ENCODE results near the gene ERC2. TPM values are rescaled to one million over a fixed set of nuclear protein-coding genes. Genes with fewer than 3 reads are reported as not detected.

ERC2 gene
- total and polyA plus RNA-seq, 2 of the 8 experiments (the other 6 are each of a cell fraction or from before 2014, with no cell fraction given): 16.4 to 22.8 TPM

DNA sequence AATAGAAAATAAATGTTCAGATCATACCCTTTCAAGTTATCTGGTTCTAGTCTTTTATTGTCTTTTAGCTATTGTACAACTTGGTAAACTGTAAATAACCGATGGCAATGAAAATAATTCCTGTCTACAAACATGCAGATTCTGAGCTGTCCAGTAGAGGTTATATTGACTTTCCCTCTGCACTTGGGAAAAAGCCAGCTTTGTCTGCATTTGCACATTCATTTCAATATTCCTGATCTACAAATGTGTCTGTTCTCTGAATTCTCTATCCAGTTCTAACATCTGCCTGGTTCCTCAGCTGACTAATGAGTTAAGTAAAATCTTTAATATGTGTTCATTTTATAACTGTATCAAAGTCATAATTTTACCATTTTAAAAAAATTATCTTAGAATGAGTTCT, 408.5 kb downstream of the ERC2 start:
- Histone ChIP-seq H4K20me1 (replicated peaks in 1 of 2; ENCODE audit: control insufficient read depth in 1 of 2, insufficient read depth in 2 of 2, low read length in 2 of 2) (no peaks in the 10 kb centered on the region), H4K5ac (ENCODE audit: insufficient read length, low read depth, low read length) (no peak overlapping the region), H3K27ac (ENCODE audit: low read depth, low read length) (no peak overlapping the region), H3K36me3 (ENCODE audit: control insufficient read depth in 2 of 4, insufficient read depth in 4 of 4, low read length in 3 of 4) (no peaks in the 10 kb centered on the region), H2BK12ac (ENCODE audit: low read depth, low read length) (no peak overlapping the region), H3K18ac (ENCODE audit: extremely low read depth, low read length) (no peak overlapping the region), H2AFZ (ENCODE audit: low read length) (no peak overlapping the region), H3K27me3 (replicated peaks in 1 of 4; ENCODE audit: control insufficient read depth in 3 of 4, extremely low read depth in 1 of 4, insufficient read depth in 3 of 4, low read length in 3 of 4) (no peaks in the 10 kb centered on the region), H3K79me1 (ENCODE audit: low read depth, low read length) (no peaks in the 10 kb centered on the region), H3K4ac (replicated peaks; ENCODE audit: insufficient read length, low read depth, low read length) (no peak overlapping the region), H2BK120ac (replicated peaks; ENCODE audit: low read depth, low read length) (no peak overlapping the region), H3K4me1 (replicated peaks in 1 of 4; ENCODE audit: control insufficient read depth in 3 of 4, insufficient read depth in 4 of 4, low read length in 3 of 4) (peaks cover 3 to 11% (median 8%) of the 10 kb centered on the region in 4 experiments; a peak in 4 of 7 replicates), H4K91ac (replicated peaks; ENCODE audit: insufficient read length, low read length) (no peak overlapping the region), H2BK5ac (ENCODE audit: low read depth, low read length) (no peak overlapping the region), H3K23me2 (ENCODE audit: low read depth, low read length) (no peaks in the 10 kb centered on the region), H4K8ac (ENCODE audit: extremely low read depth, insufficient read depth, low read length) (no peak overlapping the region), H2BK15ac (ENCODE audit: low read length) (no peak overlapping the region), H3K4me2 (ENCODE audit: insufficient read depth in 1 of 2, low read depth in 2 of 2, low read length in 2 of 2) (no peak overlapping the region), H3K9me3 (ENCODE audit: insufficient read depth in 2 of 2, low read depth in 1 of 2, low read length in 1 of 2) (no peaks in the 10 kb centered on the region), H2BK20ac (ENCODE audit: low read length) (no peak overlapping the region), H3K79me2 (ENCODE audit: control insufficient read depth in 1 of 2, insufficient read depth in 2 of 2, low read length in 2 of 2) (no peaks in the 10 kb centered on the region), H3K23ac (ENCODE audit: insufficient read length) (no peak overlapping the region), H3K9ac (replicated peaks in 1 of 4; ENCODE audit: extremely low read depth in 1 of 4, low read depth in 3 of 4, low read length in 3 of 4) (no peak overlapping the region), H3K14ac (ENCODE audit: insufficient read length) (no peak overlapping the region), H2AK5ac (ENCODE audit: low read depth, low read length) (no peak overlapping the region), H3K4me3 (ENCODE audit: extremely low read depth in 1 of 4, insufficient read depth in 2 of 4, low read depth in 3 of 4, low read length in 4 of 4) (no peak overlapping the region), H3K56ac (replicated peaks; ENCODE audit: insufficient read length, low read depth, low read length) (no peak overlapping the region)
- ChIA-PET CTCF (ENCODE audit: partially characterized antibody) (interaction anchor here (0.6 to 2.7 kb wide), 2 partner anchors 18 to 214 kb away, joined by 3 to 6 read pairs; no protein-coding TSS in a partner anchor), POLR2A (ENCODE audit: partially characterized antibody) (no interaction called here)
- WGBS, 2 experiments (ENCODE audit: extremely low coverage in 1 of 2, insufficient coverage in 1 of 2, insufficient read length in 1 of 2, insufficient replicate concordance in 2 of 2, low coverage in 1 of 2, low lambda C conversion rate in 2 of 2, missing lambda C conversion rate in 1 of 2): 89% methylated on average over 1 of the region's 1 CpG; no CpG with 5 or more reads in 1 of the 2 experiments
- DNase-seq (ENCODE audit: low read depth in 1 of 2, low spot score in 2 of 2): no peak
- FAIRE-seq: no peak
- TF ChIP-seq CEBPB (IDR thresholded peaks at IDR 0.05; ENCODE audit: low read depth, low read length): no peak
- no peak for TF ChIP-seq SAP30 (IDR thresholded peaks at IDR 0.05; ENCODE audit: insufficient read depth, insufficient replicate concordance, low read length)
- TF ChIP-seq TCF12 (IDR thresholded peaks at IDR 0.05; ENCODE audit: low read depth, low read length): no peak
- no peak for TF ChIP-seq JUND (IDR thresholded peaks at IDR 0.05; ENCODE audit: low read length)
- no peak for TF ChIP-seq BCL11A (IDR thresholded peaks at IDR 0.05; ENCODE audit: low read depth in 2 of 2, low read length in 2 of 2)
- no peak for TF ChIP-seq CBX8 (IDR thresholded peaks at IDR 0.05; ENCODE audit: borderline replicate concordance, low read depth, low read length)
- no peak for TF ChIP-seq CBX5 (IDR thresholded peaks at IDR 0.05; ENCODE audit: low read depth, low read length)
- TF ChIP-seq CHD1 (IDR thresholded peaks at IDR 0.05; ENCODE audit: low read depth, low read length): no peak
- TF ChIP-seq SP4 (IDR thresholded peaks at IDR 0.05; ENCODE audit: low read length): no peak
- no peak for TF ChIP-seq EGR1 (IDR thresholded peaks at IDR 0.05; ENCODE audit: borderline replicate concordance, low read depth, low read length)
- TF ChIP-seq POU5F1 (IDR thresholded peaks at IDR 0.05; ENCODE audit: low read depth, low read length): no peak
- TF ChIP-seq GABPA (IDR thresholded peaks at IDR 0.05; ENCODE audit: borderline replicate concordance, insufficient read depth, low read length): no peak
- TF ChIP-seq, protein P1, sequence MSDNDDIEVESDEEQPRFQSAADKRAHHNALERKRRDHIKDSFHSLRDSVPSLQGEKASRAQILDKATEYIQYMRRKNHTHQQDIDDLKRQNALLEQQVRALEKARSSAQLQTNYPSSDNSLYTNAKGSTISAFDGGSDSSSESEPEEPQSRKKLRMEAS (IDR thresholded peaks at IDR 0.05): no peak

All from H1 (cell line).